NT2/D1 (cell line): ENCODE measurements around the gene MSANTD7.
"Not testable (repeated sequence)": the region's sequence is repeated elsewhere in the genome, so short reads cannot be mapped to it uniquely, and the experiment has no call there.

Experiments
- SUZ12 ChIP-seq: IDR thresholded peaks from 2 replicates; pipeline ENCODE4 v1.6.1; 2011; ENCODE audit not compliant: insufficient read length, insufficient read depth; ENCODE audit errors: extremely low read depth
- ZNF274 ChIP-seq: IDR thresholded peaks from 2 replicates; pipeline ENCODE4 v1.6.1; 2011; ENCODE audit warnings: mild to moderate bottlenecking, low read depth, low read length

- TF ChIP-seq ZNF274, SUZ12: not testable (repeated sequence)
Measured at GRCh38 chr10:14864871-14865270, 26.8 kb downstream of the MSANTD7 start.
